ENCODE measurements around the gene DIO1. TPM values are rescaled to one million over a fixed set of nuclear protein-coding genes. Genes with fewer than 3 reads are reported as not detected.

The DIO1 gene
- total RNA-seq, 4 donors from 2014 or later = not detected

DNA sequence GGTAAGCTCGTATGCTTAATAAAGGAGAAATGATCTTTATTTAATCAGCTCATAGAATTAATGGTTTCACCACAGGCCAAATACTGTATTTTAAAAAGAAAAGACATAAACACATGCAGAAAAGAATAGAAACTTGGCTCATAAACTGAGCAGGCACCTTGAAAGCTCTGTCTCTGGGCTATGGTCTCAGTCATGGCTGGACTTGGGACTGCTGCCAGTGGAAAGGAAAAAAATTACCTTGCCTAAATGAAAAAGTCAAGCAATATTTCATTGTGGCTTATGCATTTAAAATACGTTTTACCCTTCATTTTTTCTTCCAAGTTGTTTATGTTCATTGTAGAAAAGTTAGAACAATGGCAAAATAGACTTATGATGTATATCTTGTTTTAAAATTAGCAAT, 60.1 kb downstream of the DIO1 start:
- no peak overlapping the region for H3K27ac ChIP-seq
- 73 to 74% methylated on average over 2 of the region's 2 CpGs for WGBS, 2 donors

DNA sequence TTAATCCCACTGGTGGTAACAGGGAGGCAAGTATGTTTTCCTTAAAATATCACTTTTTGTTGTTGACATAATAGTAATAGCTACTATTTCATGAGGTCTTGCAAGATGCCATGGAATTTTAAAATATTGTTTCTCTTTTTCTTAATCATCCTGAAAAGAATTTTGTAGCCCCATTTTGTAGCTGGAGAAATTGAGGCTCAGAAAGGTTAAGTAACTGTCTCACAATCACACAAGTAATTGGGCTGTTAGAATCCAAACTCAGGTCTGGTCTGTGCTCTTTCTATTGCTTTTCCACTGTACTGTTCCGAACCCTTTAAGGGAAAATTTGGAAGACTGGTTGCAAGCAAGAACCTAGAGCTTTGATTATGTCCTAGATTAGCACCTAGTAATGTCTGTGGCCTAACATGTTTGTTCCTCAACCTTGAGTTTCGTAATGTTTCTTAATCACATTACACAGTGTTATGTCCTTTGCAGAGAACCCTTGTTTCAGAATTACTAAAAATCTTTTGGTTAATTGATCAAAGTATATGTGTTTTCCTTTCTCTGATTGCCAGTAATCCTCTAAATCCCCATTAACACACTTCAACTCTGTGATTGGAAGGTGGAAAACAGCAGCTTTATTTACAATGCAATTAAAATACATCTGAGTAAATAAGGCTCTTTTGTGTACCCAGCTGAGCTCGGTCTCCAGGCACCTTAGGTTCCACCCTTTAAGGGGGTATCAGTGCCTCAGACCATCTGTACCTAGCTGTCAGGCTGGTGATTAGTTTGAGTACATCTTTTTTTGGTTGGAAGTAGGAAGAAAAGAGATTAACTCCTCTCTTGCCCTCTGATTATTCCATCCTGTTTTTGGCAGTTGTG, 62.6 kb downstream of the DIO1 start:
- Histone ChIP-seq H3K36me3 (peaks cover 0 to 80% (median 13%) of the 10 kb centered on the region in 3 donors), H3K9me3 (no peaks in the 10 kb centered on the region), H3K4me1 (peaks cover 0 to 26% (median 6%) of the 10 kb centered on the region in 3 donors), H3K27ac (peak overlapping the region; percentile 32 to 71 (median 64)), H3K4me3 (no peak overlapping the region), H3K27me3 (no peaks in the 10 kb centered on the region)
- WGBS, 2 donors = 53 to 63% methylated on average over 3 of the region's 3 CpGs
- TF ChIP-seq, protein P1, sequence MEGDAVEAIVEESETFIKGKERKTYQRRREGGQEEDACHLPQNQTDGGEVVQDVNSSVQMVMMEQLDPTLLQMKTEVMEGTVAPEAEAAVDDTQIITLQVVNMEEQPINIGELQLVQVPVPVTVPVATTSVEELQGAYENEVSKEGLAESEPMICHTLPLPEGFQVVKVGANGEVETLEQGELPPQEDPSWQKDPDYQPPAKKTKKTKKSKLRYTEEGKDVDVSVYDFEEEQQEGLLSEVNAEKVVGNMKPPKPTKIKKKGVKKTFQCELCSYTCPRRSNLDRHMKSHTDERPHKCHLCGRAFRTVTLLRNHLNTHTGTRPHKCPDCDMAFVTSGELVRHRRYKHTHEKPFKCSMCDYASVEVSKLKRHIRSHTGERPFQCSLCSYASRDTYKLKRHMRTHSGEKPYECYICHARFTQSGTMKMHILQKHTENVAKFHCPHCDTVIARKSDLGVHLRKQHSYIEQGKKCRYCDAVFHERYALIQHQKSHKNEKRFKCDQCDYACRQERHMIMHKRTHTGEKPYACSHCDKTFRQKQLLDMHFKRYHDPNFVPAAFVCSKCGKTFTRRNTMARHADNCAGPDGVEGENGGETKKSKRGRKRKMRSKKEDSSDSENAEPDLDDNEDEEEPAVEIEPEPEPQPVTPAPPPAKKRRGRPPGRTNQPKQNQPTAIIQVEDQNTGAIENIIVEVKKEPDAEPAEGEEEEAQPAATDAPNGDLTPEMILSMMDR (IDR thresholded peaks at IDR 0.05) = peak in 1 of 6 experiments; percentile 4
- no peak for TF ChIP-seq POLR2A (IDR thresholded peaks at IDR 0.05)
- intact Hi-C loops (cut with DNase I) = no loop called here
- DNase-seq = no peak

More for the DNA sequence above, 60.1 kb downstream of the DIO1 start:
- no peak overlapping the region for H3K4me3 ChIP-seq
- intact Hi-C loops (cut with DNase I) = no loop called here
- no peaks in the 10 kb centered on the region for H3K27me3 ChIP-seq
- DNase-seq = no peak
- H3K36me3 ChIP-seq = peaks cover 0 to 61% (median 8%) of the 10 kb centered on the region in 3 donors
- TF ChIP-seq POLR2A (IDR thresholded peaks at IDR 0.05) = no peak
- TF ChIP-seq, protein P1 (IDR thresholded peaks at IDR 0.05) = no peak
- peaks cover 0 to 35% (median 6%) of the 10 kb centered on the region in 3 donors for H3K4me1 ChIP-seq
- H3K9me3 ChIP-seq = no peaks in the 10 kb centered on the region

DNA sequence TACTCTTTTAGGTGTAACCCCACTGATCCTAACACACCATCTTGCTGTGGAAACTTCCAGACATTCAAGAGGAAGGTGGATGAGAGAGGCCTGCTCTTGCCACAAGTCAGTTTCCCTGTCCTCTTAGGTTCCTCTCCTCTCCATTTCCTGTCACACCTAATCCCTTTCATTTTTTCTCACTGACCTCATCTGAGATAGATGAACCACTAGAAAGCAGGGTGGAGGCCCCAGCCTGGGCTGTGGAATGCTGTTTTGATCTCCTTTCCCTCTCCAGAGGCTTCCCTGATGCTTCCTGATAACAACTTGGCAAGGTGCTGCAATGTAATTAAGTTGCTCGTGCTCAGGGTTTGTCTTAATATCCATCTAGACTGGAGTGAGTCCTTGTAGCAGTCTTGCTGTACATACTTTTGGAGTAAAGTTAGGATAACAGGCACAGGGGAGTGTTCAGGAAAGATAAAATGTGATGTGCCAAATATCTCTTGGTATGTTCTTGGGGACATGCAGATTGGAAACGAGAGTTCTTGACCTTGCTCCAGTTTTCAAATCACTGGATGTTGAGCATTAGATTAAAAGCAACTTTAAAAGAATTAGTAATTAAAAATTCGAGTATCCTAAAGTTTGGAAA, 63.3 kb downstream of the DIO1 start:
- H3K9me3 ChIP-seq = no peaks in the 10 kb centered on the region
- DNase-seq = no peak
- intact Hi-C loops (cut with DNase I) = no loop called here
- 38 to 48% methylated on average over 3 of the region's 3 CpGs for WGBS, 2 donors
- H3K27ac ChIP-seq = peak overlapping the region; percentile 32 to 71 (median 64)
- no peaks in the 10 kb centered on the region for H3K27me3 ChIP-seq
- no peak overlapping the region for H3K4me3 ChIP-seq
- peaks cover 0 to 26% (median 6%) of the 10 kb centered on the region in 3 donors for H3K4me1 ChIP-seq
- H3K36me3 ChIP-seq = peaks cover 2 to 80% (median 11%) of the 10 kb centered on the region in 3 donors
- TF ChIP-seq, protein P1 (IDR thresholded peaks at IDR 0.05) = no peak
- TF ChIP-seq POLR2A (IDR thresholded peaks at IDR 0.05) = no peak

DNA sequence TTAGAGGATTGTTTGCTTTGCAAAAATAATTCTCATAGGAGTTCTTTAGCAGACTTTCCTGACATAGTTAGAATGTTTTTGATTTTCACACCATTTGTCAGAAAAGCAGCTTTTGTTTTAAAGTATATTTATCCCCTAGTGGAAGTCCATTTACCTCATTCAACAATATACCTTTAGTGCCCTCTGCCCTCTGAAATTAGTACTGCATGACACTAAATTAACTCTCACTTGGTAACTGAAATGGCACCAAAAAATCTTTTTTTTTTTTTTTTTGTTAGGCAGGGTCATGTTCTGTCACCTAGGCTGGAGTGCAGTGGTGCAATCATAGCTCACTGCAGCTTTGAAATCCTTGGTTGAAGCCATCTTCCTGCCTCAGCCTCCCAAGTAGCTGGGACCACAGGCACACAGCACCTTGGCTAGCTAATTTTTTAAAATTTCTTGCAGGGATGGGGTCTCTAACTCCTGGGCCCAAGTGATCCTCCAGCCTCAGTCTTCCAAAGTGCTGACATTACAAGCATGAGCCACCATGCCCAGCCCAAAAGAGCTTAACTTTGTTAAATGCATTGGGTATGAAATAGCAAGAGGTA, 65.8 kb downstream of the DIO1 start:
- Histone ChIP-seq H3K27me3 (no peaks in the 10 kb centered on the region), H3K36me3 (peaks cover 13 to 81% (median 23%) of the 10 kb centered on the region in 3 donors), H3K4me3 (no peak overlapping the region), H3K9me3 (no peaks in the 10 kb centered on the region), H3K4me1 (peaks cover 0 to 21% (median 6%) of the 10 kb centered on the region in 3 donors), H3K27ac (no peak overlapping the region)
- no peak for TF ChIP-seq POLR2A (IDR thresholded peaks at IDR 0.05)
- TF ChIP-seq, protein P1 (IDR thresholded peaks at IDR 0.05) = peak; percentile 29 to 78 (median 57)
- intact Hi-C loops (cut with DNase I) = no loop called here
- no peak for DNase-seq

Other genes with a start within 250 kb of the DIO1 start
- gene GLIS1, start 155.0 kb upstream of the DIO1 start, total RNA-seq = under 1 TPM in 1 of 4 donors, not detected in 3; 0.57 TPM
- 10 to 100 TPM in 3 of 4 donors, 1 to 10 TPM in 1; 7.2 to 29.1 (median 21.0) TPM for gene NDC1, start 55.9 kb upstream of the DIO1 start, total RNA-seq
- 10 to 100 TPM; 15.8 to 25.3 (median 17.0) TPM for gene YIPF1, start 4.4 kb upstream of the DIO1 start, total RNA-seq
- 10 to 100 TPM; 11.7 to 24.6 (median 17.1) TPM for gene IFT25, start 51.5 kb downstream of the DIO1 start, total RNA-seq
- 10 to 100 TPM; 18.7 to 24.3 (median 23.3) TPM for gene LRRC42, start 52.2 kb downstream of the DIO1 start, total RNA-seq
- gene LDLRAD1, start 124.0 kb downstream of the DIO1 start, total RNA-seq = 1 to 10 TPM in 1 of 4 donors, under 1 TPM in 1, not detected in 2; 0.49 to 1.4 TPM
- gene TMEM59, start 159.0 kb downstream of the DIO1 start, total RNA-seq = 100 to 1,000 TPM; 166 to 356 (median 232) TPM
- gene TCEANC2, start 159.4 kb downstream of the DIO1 start, total RNA-seq = 1 to 10 TPM; 1.9 to 4.3 (median 3.2) TPM